ENCODE data around the gene POP5. TPM values are rescaled to one million over a fixed set of nuclear protein-coding genes. Genes with fewer than 3 reads are reported as not detected.
"Not testable (repeated sequence)": the region's sequence is repeated elsewhere in the genome, so short reads cannot be mapped to it uniquely, and the experiment has no call there.

The POP5 gene
- total RNA-seq, 1 donor from 2014 or later: 39.5 TPM

DNA sequence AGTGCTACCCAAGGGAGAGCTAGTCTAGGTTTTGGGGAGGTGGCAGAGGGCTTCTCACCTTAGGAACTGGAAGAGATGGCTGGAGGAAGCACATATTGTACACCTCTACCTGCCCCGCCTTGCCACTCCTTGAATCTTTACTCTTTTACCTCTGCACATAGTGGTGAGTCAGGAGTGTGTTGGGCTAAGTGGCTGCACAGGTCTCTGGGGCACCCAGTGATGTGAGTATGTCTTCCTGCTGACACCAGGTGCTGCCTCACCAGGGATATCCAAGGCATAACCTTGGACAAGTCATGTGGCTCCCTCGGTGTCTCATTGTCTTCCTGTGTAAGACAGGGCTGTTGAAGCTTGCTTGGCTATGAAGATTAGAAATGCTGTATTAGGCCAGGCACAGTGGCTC, 39.4 kb upstream of the POP5 start:
- ATAC-seq: no peak
- no peak for DNase-seq

DNA sequence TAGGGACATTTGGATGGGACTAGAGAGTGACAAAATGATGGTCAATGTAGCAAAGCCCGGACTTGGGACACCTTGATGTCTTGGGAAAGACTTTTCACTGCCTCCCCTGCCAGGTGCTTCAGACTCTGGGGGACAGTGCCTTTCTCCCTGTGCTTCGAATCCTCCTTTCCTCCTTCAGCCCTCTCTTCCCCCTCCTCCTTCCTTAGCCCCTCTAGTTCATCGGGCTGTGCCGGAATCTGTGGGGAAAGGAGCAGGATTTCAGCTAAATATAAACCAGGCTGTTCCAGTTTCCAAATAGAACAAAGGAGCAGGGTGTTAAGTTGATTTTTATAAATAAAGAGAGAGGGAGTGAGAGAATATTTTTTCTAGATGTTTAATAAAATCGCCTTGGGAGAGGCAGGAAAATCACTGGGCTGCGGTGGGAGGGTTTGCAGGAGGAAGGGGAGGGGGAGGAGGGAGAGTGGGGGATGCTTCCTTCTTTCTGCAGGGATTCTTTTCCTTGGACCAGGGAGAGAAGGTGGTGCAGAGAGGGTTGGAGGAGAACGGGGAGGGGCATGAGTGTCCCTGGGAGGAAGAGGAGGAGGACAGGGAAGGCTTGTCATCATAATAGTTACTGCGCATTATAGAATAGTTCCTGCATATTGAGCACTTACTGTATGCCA, 37.9 kb upstream of the POP5 start:
- DNase-seq: no peak
- Histone ChIP-seq H3K27ac (no peak overlapping the region), H3K36me3 (no peaks in the 10 kb centered on the region), H3K9me3 (no peaks in the 10 kb centered on the region), H3K27me3 (ENCODE audit: low read depth) (peaks cover 8% of the 10 kb centered on the region), H3K4me1 (no peaks in the 10 kb centered on the region), H3K4me3 (no peak overlapping the region)
- ATAC-seq: no peak
- TF ChIP-seq, protein P1, sequence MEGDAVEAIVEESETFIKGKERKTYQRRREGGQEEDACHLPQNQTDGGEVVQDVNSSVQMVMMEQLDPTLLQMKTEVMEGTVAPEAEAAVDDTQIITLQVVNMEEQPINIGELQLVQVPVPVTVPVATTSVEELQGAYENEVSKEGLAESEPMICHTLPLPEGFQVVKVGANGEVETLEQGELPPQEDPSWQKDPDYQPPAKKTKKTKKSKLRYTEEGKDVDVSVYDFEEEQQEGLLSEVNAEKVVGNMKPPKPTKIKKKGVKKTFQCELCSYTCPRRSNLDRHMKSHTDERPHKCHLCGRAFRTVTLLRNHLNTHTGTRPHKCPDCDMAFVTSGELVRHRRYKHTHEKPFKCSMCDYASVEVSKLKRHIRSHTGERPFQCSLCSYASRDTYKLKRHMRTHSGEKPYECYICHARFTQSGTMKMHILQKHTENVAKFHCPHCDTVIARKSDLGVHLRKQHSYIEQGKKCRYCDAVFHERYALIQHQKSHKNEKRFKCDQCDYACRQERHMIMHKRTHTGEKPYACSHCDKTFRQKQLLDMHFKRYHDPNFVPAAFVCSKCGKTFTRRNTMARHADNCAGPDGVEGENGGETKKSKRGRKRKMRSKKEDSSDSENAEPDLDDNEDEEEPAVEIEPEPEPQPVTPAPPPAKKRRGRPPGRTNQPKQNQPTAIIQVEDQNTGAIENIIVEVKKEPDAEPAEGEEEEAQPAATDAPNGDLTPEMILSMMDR (IDR thresholded peaks at IDR 0.05): no peak
- intact Hi-C loops (cut with DNase I): no loop called here

More for the DNA sequence above, 39.4 kb upstream of the POP5 start:
- no peak overlapping the region for H3K27ac ChIP-seq
- H3K36me3 ChIP-seq: no peaks in the 10 kb centered on the region
- intact Hi-C loops (cut with DNase I): no loop called here
- peaks cover 8% of the 10 kb centered on the region for H3K27me3 ChIP-seq (ENCODE audit: low read depth)
- H3K4me1 ChIP-seq: no peaks in the 10 kb centered on the region
- no peak overlapping the region for H3K4me3 ChIP-seq
- TF ChIP-seq, protein P1 (IDR thresholded peaks at IDR 0.05): no peak
- no peaks in the 10 kb centered on the region for H3K9me3 ChIP-seq

DNA sequence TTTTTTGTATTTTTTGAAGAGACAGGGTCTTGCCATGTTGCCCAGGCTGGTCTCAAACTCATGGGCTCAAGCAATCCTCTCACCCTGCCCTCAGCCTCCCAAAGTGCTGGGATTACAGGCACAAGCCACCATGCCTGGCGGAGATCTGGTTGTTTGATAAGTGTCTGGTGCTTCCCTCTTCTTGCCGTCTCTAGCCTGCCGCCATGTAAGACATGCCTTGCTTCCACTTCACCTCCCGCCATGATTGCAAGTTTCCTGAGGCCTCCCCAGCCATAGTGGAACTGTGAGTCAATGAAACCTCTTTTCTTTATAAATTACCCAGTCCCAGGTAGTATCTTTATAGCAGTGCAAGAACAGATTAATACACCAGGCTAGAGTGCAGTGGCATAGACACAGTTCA, 36.6 kb upstream of the POP5 start:
- H3K9me3 ChIP-seq; intact Hi-C loops (cut with DNase I); H3K4me1 ChIP-seq; H3K27me3 ChIP-seq (ENCODE audit: low read depth); DNase-seq; H3K4me3 ChIP-seq; ATAC-seq; H3K36me3 ChIP-seq; H3K27ac ChIP-seq: not testable (repeated sequence)

DNA sequence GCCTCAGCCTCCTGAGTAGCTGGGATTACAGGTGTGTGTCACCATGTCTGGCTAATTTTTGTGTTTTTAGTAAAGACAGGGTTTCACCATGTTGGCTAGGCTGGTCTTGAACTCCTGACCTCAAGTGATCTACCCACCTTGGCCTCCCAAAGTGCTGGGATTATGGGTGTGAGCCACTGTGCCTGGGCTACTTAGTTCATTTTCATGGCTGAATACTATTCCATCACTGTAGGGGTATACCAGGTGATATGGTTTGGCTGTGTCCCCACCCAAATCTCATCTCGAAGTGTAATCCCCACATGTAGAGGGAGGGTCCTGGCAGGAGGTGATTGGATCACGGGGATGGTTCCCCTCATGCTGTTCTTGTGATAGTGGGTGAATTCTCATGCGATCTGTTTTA, 36.0 kb upstream of the POP5 start:
- H3K4me3 ChIP-seq; H3K4me1 ChIP-seq; H3K27ac ChIP-seq; ATAC-seq; DNase-seq; H3K9me3 ChIP-seq; H3K36me3 ChIP-seq; H3K27me3 ChIP-seq (ENCODE audit: low read depth); intact Hi-C loops (cut with DNase I): not testable (repeated sequence)

DNA sequence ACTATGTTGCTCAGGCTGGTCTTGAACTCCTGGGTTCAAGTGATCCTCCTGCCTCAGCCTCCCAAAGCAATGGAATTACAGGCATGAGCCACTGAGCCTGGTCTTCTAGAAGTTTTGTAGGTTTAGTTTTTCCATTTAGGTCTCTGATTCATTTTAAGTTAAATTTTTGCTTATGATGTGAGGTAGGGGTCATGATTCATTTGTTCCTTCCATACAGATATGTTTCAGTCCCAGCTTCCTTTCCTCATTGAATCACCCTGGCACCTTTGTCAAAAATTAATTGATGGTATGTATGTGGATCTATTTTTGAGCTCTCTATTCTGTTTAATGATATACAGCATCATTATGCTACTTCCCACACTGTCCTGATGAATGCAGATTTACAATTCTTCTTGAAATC, 33.6 kb upstream of the POP5 start:
- TF ChIP-seq, protein P1 (IDR thresholded peaks at IDR 0.05): no peak
- Histone ChIP-seq H3K27me3 (ENCODE audit: low read depth) (peaks cover 4% of the 10 kb centered on the region), H3K4me3 (no peak overlapping the region), H3K27ac (no peak overlapping the region), H3K36me3 (no peaks in the 10 kb centered on the region), H3K9me3 (no peaks in the 10 kb centered on the region), H3K4me1 (no peaks in the 10 kb centered on the region)
- DNase-seq (no peak), ATAC-seq (no peak)
- intact Hi-C loops (cut with DNase I): no loop called here

DNA sequence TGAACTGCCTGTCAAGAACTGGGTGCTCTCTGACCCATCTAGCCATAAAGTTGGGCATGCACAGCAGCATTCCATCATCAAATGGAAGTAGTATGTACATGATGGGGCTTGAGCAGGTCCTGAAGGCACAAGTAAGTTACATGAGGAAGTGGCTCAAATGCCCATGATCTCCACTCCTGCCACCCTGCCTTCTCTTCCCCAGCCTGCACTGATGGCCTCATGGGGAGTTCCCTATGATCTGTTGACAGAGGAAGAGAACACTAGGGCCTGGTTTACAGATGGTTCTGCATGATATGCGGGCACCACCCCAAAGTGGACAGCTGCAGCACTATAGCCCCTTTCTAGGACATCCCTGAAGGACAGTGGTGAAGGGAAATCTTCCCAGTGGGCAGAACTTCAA, 30.3 kb upstream of the POP5 start:
- ATAC-seq; H3K9me3 ChIP-seq; H3K4me1 ChIP-seq; H3K27me3 ChIP-seq (ENCODE audit: low read depth); H3K27ac ChIP-seq; intact Hi-C loops (cut with DNase I); DNase-seq; H3K4me3 ChIP-seq; H3K36me3 ChIP-seq: not testable (repeated sequence)

DNA sequence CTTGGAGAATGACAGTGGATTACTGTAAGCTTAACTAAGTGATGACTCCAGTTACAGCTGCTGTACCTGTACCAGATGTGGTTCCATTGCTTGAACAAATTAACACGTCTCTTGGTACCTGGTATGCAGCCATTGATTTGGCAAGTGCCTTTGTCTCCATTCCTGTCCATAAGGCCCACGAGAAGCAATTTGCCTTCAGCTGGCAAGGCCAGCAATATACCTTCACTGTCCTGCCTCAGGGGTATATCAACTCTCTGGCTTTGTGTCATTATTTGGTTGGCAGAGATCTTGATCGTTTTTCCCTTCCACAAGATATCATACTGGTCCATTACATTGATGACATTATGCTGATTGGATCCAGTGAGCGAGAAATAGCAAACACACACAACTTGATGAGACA, 29.4 kb upstream of the POP5 start:
- H3K9me3 ChIP-seq: no peaks in the 10 kb centered on the region
- TF ChIP-seq, protein P1 (IDR thresholded peaks at IDR 0.05): no peak
- intact Hi-C loops (cut with DNase I): no loop called here
- no peak overlapping the region for H3K27ac ChIP-seq
- H3K36me3 ChIP-seq: no peaks in the 10 kb centered on the region
- no peaks in the 10 kb centered on the region for H3K4me1 ChIP-seq
- ATAC-seq (no peak), DNase-seq (no peak)
- no peak overlapping the region for H3K4me3 ChIP-seq
- H3K27me3 ChIP-seq (ENCODE audit: low read depth): no peaks in the 10 kb centered on the region

DNA sequence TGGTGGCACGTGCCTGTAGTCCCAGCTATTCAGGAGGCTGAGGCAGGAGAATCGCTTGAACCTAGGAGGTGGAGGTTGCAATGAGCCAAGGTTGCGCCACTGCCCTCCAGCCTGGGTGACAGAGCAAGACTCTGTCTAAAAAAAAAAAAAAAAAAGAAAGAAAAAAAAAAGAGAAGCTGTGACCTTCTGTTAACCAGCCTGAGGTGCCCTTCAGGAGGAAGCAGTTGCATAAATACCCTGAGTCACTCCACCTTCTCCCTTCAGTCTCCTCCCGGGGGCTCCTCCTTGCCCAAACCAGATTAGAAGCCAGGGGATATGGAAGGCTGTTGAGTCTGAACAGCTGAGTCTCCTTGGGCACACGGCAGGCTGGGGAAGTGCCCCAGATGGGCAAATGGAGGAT, 21.2 kb upstream of the POP5 start:
- H3K27ac ChIP-seq; H3K27me3 ChIP-seq (ENCODE audit: low read depth); H3K9me3 ChIP-seq; H3K4me3 ChIP-seq; H3K4me1 ChIP-seq; H3K36me3 ChIP-seq; intact Hi-C loops (cut with DNase I): not testable (repeated sequence)
- ATAC-seq (peak; percentile 65), DNase-seq (peak; percentile 69)
